A549 (cell line): ENCODE results near the gene RALGDS. TPM values are rescaled to one million over a fixed set of nuclear protein-coding genes. Genes with fewer than 3 reads are reported as not detected.

Experiments used
- ATAC-seq, 2 experiments: fragments of 200-7000 bp in 1 of 2; fragments of >200 bp in 1 of 2; cut with Nextera tagmentation in 1 of 2; cut with Tn5 transposase in 1 of 2; 3 replicates each; pipeline versions ENCODE4 v1.8.0 to v1.9.1; 2018 to 2020; ENCODE audit warnings: mild to moderate bottlenecking in 1 of 2, moderate library complexity in 1 of 2
- CTCF ChIA-PET: fragments of 300-600 bp; sonication (Branson Sonifier 250); formaldehyde crosslinking; extraction: SDS; loops from one replicate; lab custom pipeline; 2021; ENCODE audit warnings: antibody characterized with exemption, inconsistent platforms; lab: Yijun Ruan, JAX
- POLR2A ChIA-PET: fragments of 350-600 bp; formaldehyde crosslinking; extraction: SDS; loops from one replicate; lab custom pipeline; 2021; ENCODE audit warnings: antibody characterized with exemption, inconsistent platforms; lab: Yijun Ruan, JAX
- DNase-seq, 2 experiments: peaks; one replicate each; pipeline versions ENCODE4 v3.0.0 to v3.0.0-alpha.2; 2011 to 2016; ENCODE audit warnings: low read depth in 1 of 2, low spot score in 1 of 2
- FAIRE-seq: peaks from 2 replicates; lab custom pipeline; 2011; peaks lifted over from hg19 to GRCh38; lab: Jason Lieb, UNC
- H3K27ac ChIP-seq, 2 experiments: fragments of >200 bp; sonication (Bioruptor Twin); formaldehyde crosslinking; 3 replicates each; pipeline ENCODE4 v1.5.1; 2016 to 2017
- H3K4me1 ChIP-seq: fragments of >200 bp; sonication (Bioruptor Twin); formaldehyde crosslinking; 3 replicates; pipeline ENCODE4 v1.6.1; 2016
- H3K4me2 ChIP-seq: fragments of >200 bp; sonication (Bioruptor Twin); formaldehyde crosslinking; 3 replicates; pipeline ENCODE4 v1.6.1; 2016
- H3K4me3 ChIP-seq: fragments of >200 bp; sonication (Bioruptor Twin); formaldehyde crosslinking; 3 replicates; pipeline ENCODE4 v1.5.1; 2016
- H3K9me3 ChIP-seq: fragments of >200 bp; sonication (Bioruptor Twin); formaldehyde crosslinking; 3 replicates; pipeline ENCODE4 v1.6.1; 2016
- CHD4 ChIP-seq: fragments of 200-600 bp; sonication (generic); IDR thresholded peaks from 2 replicates; pipeline ENCODE4 v1.6.1; 2016; ENCODE audit warnings: antibody characterized with exemption, mild to moderate bottlenecking, borderline replicate concordance
- ESRRA ChIP-seq: fragments of 150-350 bp; IDR thresholded peaks from 2 replicates; pipeline ENCODE4 v1.6.1; 2014; ENCODE audit warnings: mild to moderate bottlenecking, low read length, borderline replicate concordance
- FOSL2 ChIP-seq, 2 experiments: fragments of 450-650 bp in 1 of 2; fragments of >200 bp in 1 of 2; sonication (Bioruptor Twin) in 1 of 2; formaldehyde crosslinking; IDR thresholded peaks; 2 replicates each; pipeline versions ENCODE4 v1.5.0 to v1.6.1; 2016 to 2020; ENCODE audit warnings: mild to moderate bottlenecking in 1 of 2, moderate library complexity in 1 of 2
- GATA3 ChIP-seq: IDR thresholded peaks from 2 replicates; pipeline ENCODE4 v1.6.1; 2012; ENCODE audit warnings: borderline replicate concordance
- HEYL ChIP-seq: fragments of 250-450 bp; sonication (Bioruptor Pico); IDR thresholded peaks from 2 replicates; pipeline ENCODE4 v1.8.0; 2021; ENCODE audit warnings: mild to moderate bottlenecking, moderate library complexity
- HOXB13 ChIP-seq: fragments of 250-450 bp; sonication (Bioruptor Pico); IDR thresholded peaks from 2 replicates; pipeline ENCODE4 v1.5.0; 2020; ENCODE audit warnings: low read depth, mild to moderate bottlenecking, moderate library complexity
- JUNB ChIP-seq: fragments of >200 bp; sonication (Bioruptor Twin); formaldehyde crosslinking; IDR thresholded peaks from 2 replicates; pipeline ENCODE4 v1.6.1; 2016
- MYC ChIP-seq: IDR thresholded peaks from 2 replicates; pipeline ENCODE4 v1.6.1; 2012; ENCODE audit warnings: mild to moderate bottlenecking, inconsistent platforms, low read length, improper control_type of control experiment, borderline replicate concordance
- NFE2L2 ChIP-seq: fragments of 150-350 bp; conservative IDR thresholded peaks from 2 replicates; pipeline ENCODE4 v1.6.1; 2014; ENCODE audit warnings: low read length
- NPAS2 ChIP-seq: fragments of 250-450 bp; sonication (Bioruptor Pico); IDR thresholded peaks from 2 replicates; pipeline ENCODE4 v1.8.0; 2022; ENCODE audit warnings: mild to moderate bottlenecking, moderate library complexity, borderline replicate concordance
- POLR2A ChIP-seq: IDR thresholded peaks from 2 replicates; pipeline ENCODE4 v1.6.1; 2012; ENCODE audit warnings: mild to moderate bottlenecking, low read length
- POLR2AphosphoS2 ChIP-seq: conservative IDR thresholded peaks from 2 replicates; pipeline ENCODE4 v1.6.1; 2012; ENCODE audit warnings: low read length, improper control_type of control experiment, inconsistent platforms
- RARB ChIP-seq: fragments of 250-450 bp; sonication (Bioruptor Pico); IDR thresholded peaks from 2 replicates; pipeline ENCODE4 v1.8.0; 2021; ENCODE audit warnings: mild to moderate bottlenecking, moderate library complexity
- RCOR1 ChIP-seq: fragments of 150-350 bp; IDR thresholded peaks from 2 replicates; pipeline ENCODE4 v1.6.1; 2014; ENCODE audit warnings: antibody characterized with exemption, low read length, low read depth
- SREBF2 ChIP-seq: fragments of 450-650 bp; IDR thresholded peaks from 2 replicates; pipeline ENCODE4 v1.6.1; 2014; ENCODE audit warnings: mild to moderate bottlenecking, moderate library complexity
- TFCP2L1 ChIP-seq: fragments of 250-450 bp; sonication (Bioruptor Pico); IDR thresholded peaks from 2 replicates; pipeline ENCODE4 v1.5.0; 2021; ENCODE audit warnings: mild to moderate bottlenecking
- TP53 ChIP-seq: fragments of 250-450 bp; sonication (Bioruptor Pico); IDR thresholded peaks from 2 replicates; pipeline ENCODE4 v1.5.0; 2021; ENCODE audit warnings: mild to moderate bottlenecking, moderate library complexity
- ZFP36 ChIP-seq: fragments of 450-650 bp; IDR thresholded peaks from 2 replicates; pipeline ENCODE4 v1.6.1; 2014; ENCODE audit warnings: borderline replicate concordance; ENCODE audit not compliant: partially characterized antibody
- ZNF302 ChIP-seq: fragments of 250-450 bp; sonication (Bioruptor Pico); IDR thresholded peaks from 2 replicates; pipeline ENCODE4 v1.9.0; 2021; ENCODE audit warnings: inconsistent platforms, mild to moderate bottlenecking, moderate library complexity
- WGBS: methylation state at CpG from one replicate; pipeline ENCODE4 v1.1.6; 2017; ENCODE audit errors: missing lambda C conversion rate; 5-methylcytosine and 5-hydroxymethylcytosine counted together
- polyA plus RNA-seq, 4 experiments: library from polyadenylated mRNA; depleted of rRNA in 3 of 4; stranded (reverse); fragments of >200 nt; fragmentation: RNase III in 1 of 4; extraction: RNeasy Plus Mini Kit Qiagen cat#74134 plus additional on column Dnase treatment in 1 of 4; gene quantifications; 2 replicates in 3 of 4; 3 replicates in 1 of 4; pipeline ENCODE4 v1.2.3, GENCODE V29; 2011 to 2017
- TF ChIP-seq, protein P1 (sequence below): fragments of 450-650 bp; IDR thresholded peaks from 2 replicates; pipeline ENCODE4 v1.6.1; 2014; ENCODE audit warnings: antibody characterized with exemption
- TF ChIP-seq, protein P2 (sequence below): fragments of 200-600 bp; sonication (generic); IDR thresholded peaks from 2 replicates; pipeline ENCODE4 v1.6.1; 2016; ENCODE audit warnings: antibody characterized with exemption, mild to moderate bottlenecking, moderate library complexity
- TF ChIP-seq, protein P3 (sequence below): fragments of >200 bp; sonication (Bioruptor Twin); formaldehyde crosslinking; IDR thresholded peaks from 2 replicates; pipeline ENCODE4 v1.6.1; 2016
- TF ChIP-seq, protein P4 (sequence below): fragments of >200 bp; sonication (Bioruptor Twin); formaldehyde crosslinking; IDR thresholded peaks from 3 replicates; pipeline ENCODE4 v1.6.1; 2016
- TF ChIP-seq, protein P5 (sequence below): fragments of 150-350 bp; IDR thresholded peaks from 2 replicates; pipeline ENCODE4 v1.6.1; 2014; ENCODE audit warnings: low read depth, mild to moderate bottlenecking, low read length
- TF ChIP-seq, protein P6 (sequence below): fragments of 250-450 bp; sonication (Bioruptor Pico); IDR thresholded peaks from 2 replicates; pipeline ENCODE4 v1.5.0; 2020; ENCODE audit warnings: low read depth, mild to moderate bottlenecking, moderate library complexity

RALGDS gene
- polyA plus RNA-seq, 2 of the 4 experiments (the other 2 are of a cell fraction): 8.9 to 12.1 TPM

DNA sequence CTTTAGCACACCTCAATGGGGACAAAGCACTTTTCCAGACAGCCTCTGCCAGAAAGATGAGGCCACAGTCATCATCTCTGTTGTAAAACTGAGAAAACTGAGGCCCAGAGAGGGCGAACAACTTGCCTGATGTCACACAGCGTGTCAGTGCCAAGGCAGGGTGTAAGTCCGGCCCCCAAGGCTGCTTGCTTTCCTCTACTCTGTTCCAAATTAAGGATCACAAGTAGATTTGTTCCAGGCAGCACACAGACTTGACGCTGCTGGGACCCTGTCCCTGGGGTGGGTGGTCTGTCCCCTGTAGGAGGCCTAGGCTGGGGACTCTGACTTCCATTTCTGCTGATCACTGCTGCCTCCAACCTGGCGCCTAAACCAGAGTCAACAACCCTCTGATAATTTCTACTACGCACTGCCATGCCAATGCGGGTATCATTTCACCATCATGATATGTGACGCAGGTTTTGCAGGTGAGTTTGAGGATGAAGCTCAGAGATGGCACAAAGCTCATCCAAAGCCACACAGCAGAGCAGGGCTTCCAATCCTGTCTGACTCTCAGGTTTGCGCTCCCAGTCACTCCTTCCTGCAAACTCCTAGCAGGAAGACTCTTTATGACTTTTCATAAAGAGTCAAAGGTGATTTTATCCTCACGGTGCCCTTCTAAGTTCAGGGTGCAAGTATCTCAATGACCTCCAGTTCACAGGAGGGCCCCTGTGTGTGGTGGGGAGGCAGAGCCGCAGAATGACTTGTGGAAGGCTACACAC, 13.5 kb upstream of the RALGDS start:
- WGBS: 65% methylated on average over 11 of the region's 11 CpGs
- ATAC-seq (no peak), FAIRE-seq (no peak), DNase-seq (no peak)
- peak overlapping the region; percentile 79 for H3K4me2 ChIP-seq
- no peak overlapping the region for H3K4me3 ChIP-seq
- CTCF ChIA-PET: interaction anchor here (0.7 to 39.2 kb wide), 6 partner anchors 9 to 113 kb away, joined by 3 to 1284 read pairs (median 4); partner anchors contain the start of gene RALGDS
- peak overlapping the region; percentile 64 to 85 for H3K27ac ChIP-seq
- TF ChIP-seq, protein P1, sequence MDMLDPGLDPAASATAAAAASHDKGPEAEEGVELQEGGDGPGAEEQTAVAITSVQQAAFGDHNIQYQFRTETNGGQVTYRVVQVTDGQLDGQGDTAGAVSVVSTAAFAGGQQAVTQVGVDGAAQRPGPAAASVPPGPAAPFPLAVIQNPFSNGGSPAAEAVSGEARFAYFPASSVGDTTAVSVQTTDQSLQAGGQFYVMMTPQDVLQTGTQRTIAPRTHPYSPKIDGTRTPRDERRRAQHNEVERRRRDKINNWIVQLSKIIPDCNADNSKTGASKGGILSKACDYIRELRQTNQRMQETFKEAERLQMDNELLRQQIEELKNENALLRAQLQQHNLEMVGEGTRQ: 0 out of 2 replicates have a peak, but pooled peaks have one; percentile 2
- TF ChIP-seq NFE2L2 (no peak), ZFP36 (peak; percentile 57), NPAS2 (no peak)
- TF ChIP-seq, all 56 proteins: peak for 2
- POLR2A ChIA-PET: interaction anchor here (1.1 to 1.8 kb wide), 6 partner anchors 10 to 104 kb away, joined by 5 to 10 read pairs (median 7); partner anchors contain the start of gene GTF3C5
- Histone ChIP-seq H3K9me3 (no peaks in the 10 kb centered on the region), H3K4me1 (peaks cover 67% of the 10 kb centered on the region)

DNA sequence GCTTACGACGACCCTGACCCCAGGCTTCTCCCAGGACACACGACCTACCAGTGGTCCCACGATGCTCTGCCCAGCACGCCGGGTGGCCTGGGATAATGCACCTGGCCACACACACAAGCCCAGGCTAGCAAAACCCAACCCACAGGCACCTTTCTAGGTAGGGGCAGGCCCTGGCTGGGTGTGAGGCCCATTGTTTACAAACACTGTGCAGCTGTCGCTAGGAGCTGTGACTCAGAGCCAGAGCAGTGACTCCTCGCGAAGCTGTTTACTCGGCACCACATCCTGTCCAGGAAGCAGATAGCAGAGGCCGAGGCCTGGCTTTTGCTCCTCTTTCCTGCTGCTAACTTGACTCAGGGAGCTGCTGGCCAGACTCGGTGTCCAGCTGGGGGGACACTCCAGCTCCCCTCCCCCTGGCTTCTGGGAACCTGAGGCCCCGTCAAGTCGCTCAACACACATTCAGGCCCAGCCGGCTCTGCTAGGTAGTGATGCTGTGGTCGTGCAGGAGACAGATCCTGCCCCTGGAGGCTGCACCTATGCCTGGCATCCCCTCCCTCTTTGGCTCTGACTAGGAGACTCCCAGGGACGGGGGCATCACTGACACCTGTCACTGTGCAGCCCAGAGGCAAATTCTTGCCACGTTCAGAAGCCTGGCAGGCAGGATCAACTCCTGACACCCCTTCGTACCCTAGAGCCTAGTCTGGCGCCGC, 12.8 kb upstream of the RALGDS start:
- ChIA-PET POLR2A (interaction anchor here (0.9 to 1.8 kb wide), 5 partner anchors 11 to 103 kb away, joined by 3 to 10 read pairs (median 7); partner anchors contain the start of gene GTF3C5), CTCF (interaction anchor here (0.9 to 39.2 kb wide), 6 partner anchors 13 to 112 kb away, joined by 3 to 1284 read pairs (median 5); partner anchors contain the start of gene RALGDS)
- FAIRE-seq (no peak), DNase-seq (peak; percentile 95 to 99), ATAC-seq (peak; percentile 91 to 92)
- Histone ChIP-seq H3K9me3 (no peaks in the 10 kb centered on the region), H3K4me2 (peak overlapping the region; percentile 79), H3K27ac (peak overlapping the region; percentile 64 to 85; a peak in 5 of 6 replicates), H3K4me3 (no peak overlapping the region), H3K4me1 (peaks cover 67% of the 10 kb centered on the region)
- 34% methylated on average over 14 of the region's 21 CpGs for WGBS
- TF ChIP-seq JUNB: peak; percentile 58
- TF ChIP-seq NPAS2: no peak
- TF ChIP-seq RARB (CRISPR knock-in tag): no peak
- TF ChIP-seq, protein P2, sequence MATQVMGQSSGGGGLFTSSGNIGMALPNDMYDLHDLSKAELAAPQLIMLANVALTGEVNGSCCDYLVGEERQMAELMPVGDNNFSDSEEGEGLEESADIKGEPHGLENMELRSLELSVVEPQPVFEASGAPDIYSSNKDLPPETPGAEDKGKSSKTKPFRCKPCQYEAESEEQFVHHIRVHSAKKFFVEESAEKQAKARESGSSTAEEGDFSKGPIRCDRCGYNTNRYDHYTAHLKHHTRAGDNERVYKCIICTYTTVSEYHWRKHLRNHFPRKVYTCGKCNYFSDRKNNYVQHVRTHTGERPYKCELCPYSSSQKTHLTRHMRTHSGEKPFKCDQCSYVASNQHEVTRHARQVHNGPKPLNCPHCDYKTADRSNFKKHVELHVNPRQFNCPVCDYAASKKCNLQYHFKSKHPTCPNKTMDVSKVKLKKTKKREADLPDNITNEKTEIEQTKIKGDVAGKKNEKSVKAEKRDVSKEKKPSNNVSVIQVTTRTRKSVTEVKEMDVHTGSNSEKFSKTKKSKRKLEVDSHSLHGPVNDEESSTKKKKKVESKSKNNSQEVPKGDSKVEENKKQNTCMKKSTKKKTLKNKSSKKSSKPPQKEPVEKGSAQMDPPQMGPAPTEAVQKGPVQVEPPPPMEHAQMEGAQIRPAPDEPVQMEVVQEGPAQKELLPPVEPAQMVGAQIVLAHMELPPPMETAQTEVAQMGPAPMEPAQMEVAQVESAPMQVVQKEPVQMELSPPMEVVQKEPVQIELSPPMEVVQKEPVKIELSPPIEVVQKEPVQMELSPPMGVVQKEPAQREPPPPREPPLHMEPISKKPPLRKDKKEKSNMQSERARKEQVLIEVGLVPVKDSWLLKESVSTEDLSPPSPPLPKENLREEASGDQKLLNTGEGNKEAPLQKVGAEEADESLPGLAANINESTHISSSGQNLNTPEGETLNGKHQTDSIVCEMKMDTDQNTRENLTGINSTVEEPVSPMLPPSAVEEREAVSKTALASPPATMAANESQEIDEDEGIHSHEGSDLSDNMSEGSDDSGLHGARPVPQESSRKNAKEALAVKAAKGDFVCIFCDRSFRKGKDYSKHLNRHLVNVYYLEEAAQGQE: no peak
- peak; percentile 71; the same call in 1 of the 2 replicates for TF ChIP-seq GATA3
- TF ChIP-seq HEYL (CRISPR knock-in tag): no peak
- TF ChIP-seq NFE2L2: no peak
- TF ChIP-seq HOXB13 (CRISPR knock-in tag): no peak
- TF ChIP-seq, protein P3, sequence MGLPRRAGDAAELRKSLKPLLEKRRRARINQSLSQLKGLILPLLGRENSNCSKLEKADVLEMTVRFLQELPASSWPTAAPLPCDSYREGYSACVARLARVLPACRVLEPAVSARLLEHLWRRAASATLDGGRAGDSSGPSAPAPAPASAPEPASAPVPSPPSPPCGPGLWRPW: no peak
- no peak for TF ChIP-seq TFCP2L1 (CRISPR knock-in tag)
- TF ChIP-seq POLR2A: no peak
- TF ChIP-seq CHD4: no peak
- TF ChIP-seq ZNF302 (CRISPR knock-in tag): no peak
- TF ChIP-seq, protein P4, sequence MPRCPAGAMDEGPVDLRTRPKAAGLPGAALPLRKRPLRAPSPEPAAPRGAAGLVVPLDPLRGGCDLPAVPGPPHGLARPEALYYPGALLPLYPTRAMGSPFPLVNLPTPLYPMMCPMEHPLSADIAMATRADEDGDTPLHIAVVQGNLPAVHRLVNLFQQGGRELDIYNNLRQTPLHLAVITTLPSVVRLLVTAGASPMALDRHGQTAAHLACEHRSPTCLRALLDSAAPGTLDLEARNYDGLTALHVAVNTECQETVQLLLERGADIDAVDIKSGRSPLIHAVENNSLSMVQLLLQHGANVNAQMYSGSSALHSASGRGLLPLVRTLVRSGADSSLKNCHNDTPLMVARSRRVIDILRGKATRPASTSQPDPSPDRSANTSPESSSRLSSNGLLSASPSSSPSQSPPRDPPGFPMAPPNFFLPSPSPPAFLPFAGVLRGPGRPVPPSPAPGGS: no peak
- TF ChIP-seq MYC: no peak; the same call in 1 of the 2 replicates
- TF ChIP-seq, protein P5, sequence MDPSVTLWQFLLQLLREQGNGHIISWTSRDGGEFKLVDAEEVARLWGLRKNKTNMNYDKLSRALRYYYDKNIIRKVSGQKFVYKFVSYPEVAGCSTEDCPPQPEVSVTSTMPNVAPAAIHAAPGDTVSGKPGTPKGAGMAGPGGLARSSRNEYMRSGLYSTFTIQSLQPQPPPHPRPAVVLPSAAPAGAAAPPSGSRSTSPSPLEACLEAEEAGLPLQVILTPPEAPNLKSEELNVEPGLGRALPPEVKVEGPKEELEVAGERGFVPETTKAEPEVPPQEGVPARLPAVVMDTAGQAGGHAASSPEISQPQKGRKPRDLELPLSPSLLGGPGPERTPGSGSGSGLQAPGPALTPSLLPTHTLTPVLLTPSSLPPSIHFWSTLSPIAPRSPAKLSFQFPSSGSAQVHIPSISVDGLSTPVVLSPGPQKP: no peak
- TF ChIP-seq FOSL2 (IDR thresholded peaks at IDR 0.05): peak; percentile 67
- TF ChIP-seq FOSL2 (CRISPR knock-in tag; IDR thresholded peaks at IDR 0.05): peak; percentile 98
- no peak for TF ChIP-seq SREBF2
- no peak for TF ChIP-seq TP53 (CRISPR knock-in tag)
- no peak for TF ChIP-seq POLR2AphosphoS2
- no peak for TF ChIP-seq ESRRA
- TF ChIP-seq, protein P6, sequence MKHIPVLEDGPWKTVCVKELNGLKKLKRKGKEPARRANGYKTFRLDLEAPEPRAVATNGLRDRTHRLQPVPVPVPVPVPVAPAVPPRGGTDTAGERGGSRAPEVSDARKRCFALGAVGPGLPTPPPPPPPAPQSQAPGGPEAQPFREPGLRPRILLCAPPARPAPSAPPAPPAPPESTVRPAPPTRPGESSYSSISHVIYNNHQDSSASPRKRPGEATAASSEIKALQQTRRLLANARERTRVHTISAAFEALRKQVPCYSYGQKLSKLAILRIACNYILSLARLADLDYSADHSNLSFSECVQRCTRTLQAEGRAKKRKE (CRISPR knock-in tag): peak; percentile 26; the same call in 1 of the 2 replicates
- no peak for TF ChIP-seq RCOR1
